ENCODE data around the gene CBLN1.

Gene CBLN1

DNA sequence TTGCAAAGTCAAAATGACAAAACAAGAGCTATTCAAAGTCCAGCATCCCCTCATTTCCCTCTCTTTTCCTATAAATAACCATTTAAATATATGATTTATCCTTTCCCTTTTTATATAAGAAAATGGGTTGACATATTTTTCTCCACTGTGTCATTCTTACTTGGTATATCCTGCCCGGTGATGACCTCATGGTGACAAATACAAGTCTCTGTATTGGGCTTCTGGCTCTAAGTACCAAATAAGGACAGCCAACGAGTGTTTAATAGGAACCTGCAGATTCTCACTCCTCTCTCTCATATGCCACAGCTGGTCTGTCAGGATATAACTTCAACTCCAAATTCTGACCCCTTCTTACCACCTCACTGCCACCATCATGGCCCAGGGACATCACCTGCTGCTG, 25.5 kb upstream of the CBLN1 start:
- Histone ChIP-seq H3K4me1 (ENCODE audit: low read length) (no peaks in the 10 kb centered on the region), H3K27me3 (ENCODE audit: low read depth, low read length) (0 out of 2 replicates have a peak, but pooled peaks cover 3% of the 10 kb centered on the region), H4K20me1 (ENCODE audit: insufficient read depth, low read length) (no peaks in the 10 kb centered on the region), H2AFZ (ENCODE audit: low read depth, low read length) (no peak overlapping the region), H3K9ac (ENCODE audit: low read length) (no peak overlapping the region), H3K27ac (ENCODE audit: low read length) (no peak overlapping the region), H3K4me2 (ENCODE audit: low read length) (no peak overlapping the region), H3K9me3 (ENCODE audit: insufficient read depth, low read length) (no peaks in the 10 kb centered on the region), H3K79me2 (ENCODE audit: low read length) (no peaks in the 10 kb centered on the region), H3K4me3 (ENCODE audit: low read length) (no peak overlapping the region), H3K36me3 (replicated peaks; ENCODE audit: low read depth, low read length) (no peaks in the 10 kb centered on the region)
- TF ChIP-seq, protein P1, sequence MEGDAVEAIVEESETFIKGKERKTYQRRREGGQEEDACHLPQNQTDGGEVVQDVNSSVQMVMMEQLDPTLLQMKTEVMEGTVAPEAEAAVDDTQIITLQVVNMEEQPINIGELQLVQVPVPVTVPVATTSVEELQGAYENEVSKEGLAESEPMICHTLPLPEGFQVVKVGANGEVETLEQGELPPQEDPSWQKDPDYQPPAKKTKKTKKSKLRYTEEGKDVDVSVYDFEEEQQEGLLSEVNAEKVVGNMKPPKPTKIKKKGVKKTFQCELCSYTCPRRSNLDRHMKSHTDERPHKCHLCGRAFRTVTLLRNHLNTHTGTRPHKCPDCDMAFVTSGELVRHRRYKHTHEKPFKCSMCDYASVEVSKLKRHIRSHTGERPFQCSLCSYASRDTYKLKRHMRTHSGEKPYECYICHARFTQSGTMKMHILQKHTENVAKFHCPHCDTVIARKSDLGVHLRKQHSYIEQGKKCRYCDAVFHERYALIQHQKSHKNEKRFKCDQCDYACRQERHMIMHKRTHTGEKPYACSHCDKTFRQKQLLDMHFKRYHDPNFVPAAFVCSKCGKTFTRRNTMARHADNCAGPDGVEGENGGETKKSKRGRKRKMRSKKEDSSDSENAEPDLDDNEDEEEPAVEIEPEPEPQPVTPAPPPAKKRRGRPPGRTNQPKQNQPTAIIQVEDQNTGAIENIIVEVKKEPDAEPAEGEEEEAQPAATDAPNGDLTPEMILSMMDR (IDR thresholded peaks at IDR 0.05; ENCODE audit: low read depth, low read length) = no peak
- TF ChIP-seq EZH2phosphoT487 (IDR thresholded peaks at IDR 0.05; ENCODE audit: low read depth) = no peak

- Histone ChIP-seq H3K79me2 (ENCODE audit: low read length) (no peaks in the 10 kb centered on the region), H3K36me3 (replicated peaks; ENCODE audit: low read depth, low read length) (no peaks in the 10 kb centered on the region), H3K4me1 (ENCODE audit: low read length) (no peaks in the 10 kb centered on the region), H2AFZ (ENCODE audit: low read depth, low read length) (no peak overlapping the region), H3K4me2 (ENCODE audit: low read length) (no peak overlapping the region), H3K9ac (ENCODE audit: low read length) (no peak overlapping the region), H3K4me3 (ENCODE audit: low read length) (no peak overlapping the region), H3K9me3 (ENCODE audit: insufficient read depth, low read length) (no peaks in the 10 kb centered on the region), H3K27ac (ENCODE audit: low read length) (no peak overlapping the region), H4K20me1 (ENCODE audit: insufficient read depth, low read length) (no peaks in the 10 kb centered on the region), H3K27me3 (ENCODE audit: low read depth, low read length) (0 out of 2 replicates have a peak, but pooled peaks cover 3% of the 10 kb centered on the region)
- no peak for TF ChIP-seq EZH2phosphoT487 (IDR thresholded peaks at IDR 0.05; ENCODE audit: low read depth)
- TF ChIP-seq, protein P1 (IDR thresholded peaks at IDR 0.05; ENCODE audit: low read depth, low read length) = no peak
Measured at GRCh38 chr16:49305406-49305805, 23.8 kb upstream of the CBLN1 start.

DNA sequence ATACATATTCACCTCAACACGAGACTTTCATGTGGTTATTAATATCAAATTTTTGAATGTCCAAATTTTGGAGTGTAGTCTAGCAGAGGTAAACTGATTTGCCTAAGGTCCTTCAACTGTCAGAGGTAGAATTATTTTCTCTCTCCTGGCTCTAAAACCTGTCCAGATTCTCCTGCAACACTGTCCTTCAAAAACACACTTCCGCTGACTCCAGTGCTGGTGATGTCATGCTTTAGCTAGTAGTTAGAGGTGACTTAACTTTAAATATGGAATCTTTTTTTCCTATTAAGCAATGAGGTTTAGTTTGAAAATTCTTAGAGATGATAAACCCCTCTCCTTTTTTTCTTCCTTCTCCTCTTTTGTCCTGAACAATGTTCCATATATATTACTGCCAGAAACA, 10.8 kb upstream of the CBLN1 start:
- H3K27ac ChIP-seq (ENCODE audit: low read length) = no peak overlapping the region
- no peaks in the 10 kb centered on the region for H3K27me3 ChIP-seq (ENCODE audit: low read depth, low read length)
- no peaks in the 10 kb centered on the region for H3K36me3 ChIP-seq (replicated peaks; ENCODE audit: low read depth, low read length)
- TF ChIP-seq, protein P1 (IDR thresholded peaks at IDR 0.05; ENCODE audit: low read depth, low read length) = no peak
- no peak for TF ChIP-seq EZH2phosphoT487 (IDR thresholded peaks at IDR 0.05; ENCODE audit: low read depth)
- H3K9me3 ChIP-seq (ENCODE audit: insufficient read depth, low read length) = no peaks in the 10 kb centered on the region
- no peak overlapping the region for H3K4me2 ChIP-seq (ENCODE audit: low read length)
- no peak overlapping the region for H2AFZ ChIP-seq (ENCODE audit: low read depth, low read length)
- no peak overlapping the region for H3K9ac ChIP-seq (ENCODE audit: low read length)
- no peaks in the 10 kb centered on the region for H4K20me1 ChIP-seq (ENCODE audit: insufficient read depth, low read length)
- no peaks in the 10 kb centered on the region for H3K79me2 ChIP-seq (ENCODE audit: low read length)
- H3K4me3 ChIP-seq (ENCODE audit: low read length) = no peak overlapping the region
- H3K4me1 ChIP-seq (ENCODE audit: low read length) = no peaks in the 10 kb centered on the region

DNA sequence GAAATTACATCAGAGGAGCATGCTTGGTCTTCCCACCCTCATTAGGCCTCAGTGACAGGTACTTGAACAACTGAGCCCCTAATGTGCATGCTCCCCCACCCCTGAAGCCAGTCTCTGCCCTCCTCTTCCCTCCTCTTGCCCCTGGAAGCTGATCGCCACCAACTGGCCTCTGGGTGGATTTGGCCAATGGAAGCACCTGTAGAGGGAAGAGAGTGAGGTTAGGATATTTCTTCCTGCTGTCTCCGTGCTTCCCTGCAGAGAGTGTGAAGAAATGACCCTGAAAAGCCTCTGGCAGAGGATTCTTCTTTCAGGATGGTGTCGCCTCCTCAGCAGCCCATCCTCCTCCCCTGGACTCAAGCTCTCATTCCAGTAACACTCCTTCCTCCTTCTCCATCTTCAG, 5.9 kb upstream of the CBLN1 start:
- no peaks in the 10 kb centered on the region for H3K36me3 ChIP-seq (replicated peaks; ENCODE audit: low read depth, low read length)
- H3K27me3 ChIP-seq (ENCODE audit: low read depth, low read length) = no peaks in the 10 kb centered on the region

More for the DNA sequence above, 5.9 kb upstream of the CBLN1 start:
- Histone ChIP-seq H3K4me1 (ENCODE audit: low read length) (no peaks in the 10 kb centered on the region), H3K9me3 (ENCODE audit: insufficient read depth, low read length) (no peaks in the 10 kb centered on the region), H4K20me1 (ENCODE audit: insufficient read depth, low read length) (no peaks in the 10 kb centered on the region), H3K4me3 (ENCODE audit: low read length) (no peak overlapping the region), H3K4me2 (ENCODE audit: low read length) (no peak overlapping the region), H3K9ac (ENCODE audit: low read length) (no peak overlapping the region), H3K79me2 (ENCODE audit: low read length) (no peaks in the 10 kb centered on the region), H2AFZ (ENCODE audit: low read depth, low read length) (no peak overlapping the region), H3K27ac (ENCODE audit: low read length) (no peak overlapping the region)
- TF ChIP-seq, protein P1 (IDR thresholded peaks at IDR 0.05; ENCODE audit: low read depth, low read length) = no peak
- TF ChIP-seq EZH2phosphoT487 (IDR thresholded peaks at IDR 0.05; ENCODE audit: low read depth) = no peak
